HCT116 (cell line): ENCODE results near the gene CX3CR1. TPM values are rescaled to one million over a fixed set of nuclear protein-coding genes. Genes with fewer than 3 reads are reported as not detected.

Source experiments
- ATAC-seq: fragments of 200-7000 bp; cut with Tn5 transposase; 2 replicates; pipeline ENCODE4 v1.9.1; 2020; ENCODE audit warnings: mild to moderate bottlenecking, moderate library complexity
- BruUV-seq: library from RNA; stranded (reverse); fragments of 400-500 nt; replicated peaks from 2 replicates; lab custom pipeline; 2021; lab: Mats Ljungman, UMichigan
- CTCF ChIA-PET: fragments of 300-600 bp; sonication (Branson Sonifier 250); formaldehyde crosslinking; loops from one replicate; lab custom pipeline; 2021; ENCODE audit warnings: antibody characterized with exemption; lab: Charles Lee
- POLR2A ChIA-PET: fragments of 300-600, 350-600 bp; sonication (Branson Sonifier 250); formaldehyde crosslinking; loops from one replicate; lab custom pipeline; 2021; ENCODE audit warnings: antibody characterized with exemption; lab: Charles Lee
- RAD21 ChIA-PET, 2 experiments: fragments of 300-600 bp; sonication (Branson Sonifier 250); formaldehyde crosslinking; loops; one replicate each; lab custom pipeline; 2023; ENCODE audit warnings: low total read pairs in 2 of 2; ENCODE audit not compliant: uncharacterized antibody in 2 of 2, unreplicated experiment in 2 of 2, low non-redundant PET in 1 of 2; lab: Charles Lee
- DNase-seq: peaks from one replicate; pipeline ENCODE4 v3.0.0-alpha.2; 2010; ENCODE audit warnings: low read depth, low spot score
- H2AFZ ChIP-seq: fragments of 200-600 bp; shearing (Covaris generic), sonication (generic); 2 replicates; pipeline ENCODE4 v1.6.1; 2017; ENCODE audit warnings: low read depth, mixed run types, mixed read lengths, antibody characterized with exemption, low read length; ENCODE audit not compliant: poor library complexity, severe bottlenecking
- H3K27ac ChIP-seq: 2 replicates; pipeline ENCODE4 v1.5.1; 2012; ENCODE audit warnings: low read depth, low read length
- H3K27me3 ChIP-seq: fragments of 200-600 bp; sonication (generic); 2 replicates; pipeline ENCODE4 v1.6.1; 2016; ENCODE audit warnings: mixed run types, low read length, mixed read lengths; ENCODE audit not compliant: insufficient read depth
- H3K36me3 ChIP-seq, 2 experiments: fragments of 200-500 bp in 1 of 2; fragments of 200-600 bp in 1 of 2; sonication (Bioruptor generic) in 1 of 2; sonication (generic) in 1 of 2; 2 replicates each; pipeline versions ENCODE4 v1.5.1 to v1.6.1; 2014 to 2016; ENCODE audit warnings: low read length in 2 of 2, inconsistent platforms in 1 of 2, mixed read lengths in 1 of 2, mixed run types in 1 of 2; ENCODE audit not compliant: insufficient read depth in 2 of 2, control insufficient read depth in 1 of 2
- H3K4me1 ChIP-seq, 2 experiments: fragments of 200-600 bp in 1 of 2; sonication (generic) in 1 of 2; 2 replicates each; pipeline versions ENCODE4 v1.5.1 to v1.6.1; 2012 to 2017; ENCODE audit warnings: low read length in 2 of 2, inconsistent platforms in 1 of 2, mild to moderate bottlenecking in 1 of 2, mixed read lengths in 1 of 2, mixed run types in 1 of 2, moderate library complexity in 1 of 2; ENCODE audit not compliant: insufficient read depth in 2 of 2, control insufficient read depth in 1 of 2
- H3K4me2 ChIP-seq: fragments of 200-600 bp; sonication (generic); 2 replicates; pipeline ENCODE4 v1.6.1; 2017; ENCODE audit warnings: mixed run types, low read length, mixed read lengths
- H3K4me3 ChIP-seq, 2 experiments: fragments of 200-600 bp in 1 of 2; sonication (generic) in 1 of 2; replicated peaks in 1 of 2; 2 replicates each; pipeline ENCODE4 v1.5.1; 2011 to 2016; ENCODE audit warnings: low read length in 2 of 2, control low read depth in 1 of 2, low read depth in 1 of 2, mild to moderate bottlenecking in 1 of 2, mixed read lengths in 1 of 2, mixed run types in 1 of 2
- H3K79me2 ChIP-seq: fragments of 200-600 bp; sonication (generic); 2 replicates; pipeline ENCODE4 v1.6.1; 2017; ENCODE audit warnings: mild to moderate bottlenecking, mixed run types, low read length, moderate library complexity, mixed read lengths; ENCODE audit not compliant: insufficient read depth
- H3K9ac ChIP-seq: fragments of 200-600 bp; sonication (generic); 2 replicates; pipeline ENCODE4 v1.6.1; 2016; ENCODE audit warnings: low read length, mixed read lengths
- H3K9me2 ChIP-seq: fragments of 200-600 bp; sonication (generic), shearing (Covaris generic); 2 replicates; pipeline ENCODE4 v1.6.1; 2017; ENCODE audit warnings: mixed run types, mild to moderate bottlenecking, moderate library complexity; ENCODE audit not compliant: insufficient read depth
- H3K9me3 ChIP-seq, 2 experiments: fragments of 200-500 bp in 1 of 2; fragments of 200-600 bp in 1 of 2; sonication (Bioruptor generic) in 1 of 2; sonication (generic) in 1 of 2; 2 replicates each; pipeline ENCODE4 v1.6.1; 2014 to 2017; ENCODE audit warnings: low read length in 2 of 2, mixed read lengths in 2 of 2, inconsistent platforms in 1 of 2, low read depth in 1 of 2, mild to moderate bottlenecking in 1 of 2, mixed run types in 1 of 2, moderate library complexity in 1 of 2; ENCODE audit not compliant: control insufficient read depth in 1 of 2, insufficient read depth in 1 of 2
- H4K20me1 ChIP-seq: fragments of 200-600 bp; sonication (generic), shearing (Covaris generic); 2 replicates; pipeline ENCODE4 v1.6.1; 2017; ENCODE audit warnings: mixed run types, mild to moderate bottlenecking, moderate library complexity; ENCODE audit not compliant: insufficient read depth
- CBX3 ChIP-seq: IDR thresholded peaks from 2 replicates; pipeline ENCODE4 v1.6.1; 2012; ENCODE audit warnings: low read depth
- CEBPB ChIP-seq: IDR thresholded peaks from 2 replicates; pipeline ENCODE4 v1.6.1; 2012; ENCODE audit warnings: low read depth
- EGR1 ChIP-seq: IDR thresholded peaks from 2 replicates; pipeline ENCODE4 v1.6.1; 2012; ENCODE audit warnings: low read depth
- ELF1 ChIP-seq: IDR thresholded peaks from 2 replicates; pipeline ENCODE4 v1.6.1; 2012; ENCODE audit warnings: low read depth, borderline replicate concordance
- EZH2 ChIP-seq: fragments of 200-600 bp; sonication (generic); IDR thresholded peaks from 2 replicates; pipeline ENCODE4 v1.6.1; 2017; ENCODE audit warnings: antibody characterized with exemption, mixed run types
- FOSL1 ChIP-seq: IDR thresholded peaks from 2 replicates; pipeline ENCODE4 v1.6.1; 2012; ENCODE audit warnings: low read depth
- JUND ChIP-seq: IDR thresholded peaks from 2 replicates; pipeline ENCODE4 v1.6.1; 2012
- MAX ChIP-seq: IDR thresholded peaks from 2 replicates; pipeline ENCODE4 v1.6.1; 2012
- POLR2A ChIP-seq: IDR thresholded peaks from 2 replicates; pipeline ENCODE4 v1.7.0; 2011; ENCODE audit warnings: borderline replicate concordance; ENCODE audit not compliant: insufficient read depth, insufficient read length; ENCODE audit errors: extremely low read depth
- POLR2AphosphoS5 ChIP-seq: IDR thresholded peaks from 2 replicates; pipeline ENCODE4 v1.6.1; 2011; ENCODE audit warnings: mild to moderate bottlenecking, low read depth, low read length, moderate library complexity
- RAD21 ChIP-seq: IDR thresholded peaks from 2 replicates; pipeline ENCODE4 v1.6.1; 2012; ENCODE audit warnings: low read depth, mild to moderate bottlenecking
- SIN3A ChIP-seq: IDR thresholded peaks from 2 replicates; pipeline ENCODE4 v1.6.1; 2012; ENCODE audit warnings: low read depth
- SRF ChIP-seq: IDR thresholded peaks from 2 replicates; pipeline ENCODE4 v1.6.1; 2012; ENCODE audit warnings: low read depth
- YY1 ChIP-seq: IDR thresholded peaks from 2 replicates; pipeline ENCODE4 v1.6.1; 2011; ENCODE audit warnings: low read length, low read depth, moderate library complexity, mild to moderate bottlenecking; ENCODE audit not compliant: insufficient replicate concordance; ENCODE audit errors: extremely low read depth
- ZBTB33 ChIP-seq: IDR thresholded peaks from 2 replicates; pipeline ENCODE4 v1.6.1; 2011; ENCODE audit warnings: mild to moderate bottlenecking, low read length, moderate library complexity; ENCODE audit not compliant: insufficient replicate concordance; ENCODE audit errors: extremely low read depth
- ZFX ChIP-seq: fragments of 450-650 bp; IDR thresholded peaks from 2 replicates; pipeline ENCODE4 v1.6.1; 2017
- intact Hi-C: fragments of 100-400 bp; cut with micrococcal nuclease; formaldehyde crosslinking; loops from 2 replicates; pipeline ENCODE4 v1.10.0; 2022
- total RNA-seq: library from RNA; stranded (reverse); gene quantifications from one replicate; pipeline ENCODE4 v1.2.1, GENCODE V29; 2021; ENCODE audit not compliant: unreplicated experiment
- TF ChIP-seq, protein P1 (sequence below), 3 experiments: fragments of 200-600 bp in 1 of 3; sonication (generic) in 1 of 3; IDR thresholded peaks in 2 of 3; conservative IDR thresholded peaks in 1 of 3; 2 replicates each; pipeline ENCODE4 v1.5.1; 2012 to 2017; ENCODE audit warnings: low read depth in 2 of 3, low read length in 2 of 3, antibody characterized with exemption in 1 of 3, borderline replicate concordance in 1 of 3, control low read depth in 1 of 3, mild to moderate bottlenecking in 1 of 3, mixed read lengths in 1 of 3, mixed run types in 1 of 3, moderate library complexity in 1 of 3; ENCODE audit not compliant: insufficient read depth in 1 of 3
- TF ChIP-seq, protein P2 (sequence below): IDR thresholded peaks from 2 replicates; pipeline ENCODE4 v1.6.1; 2012; ENCODE audit warnings: low read depth

The CX3CR1 gene
- total RNA-seq, 1 experiment from 2014 or later, result 0.10 TPM

DNA sequence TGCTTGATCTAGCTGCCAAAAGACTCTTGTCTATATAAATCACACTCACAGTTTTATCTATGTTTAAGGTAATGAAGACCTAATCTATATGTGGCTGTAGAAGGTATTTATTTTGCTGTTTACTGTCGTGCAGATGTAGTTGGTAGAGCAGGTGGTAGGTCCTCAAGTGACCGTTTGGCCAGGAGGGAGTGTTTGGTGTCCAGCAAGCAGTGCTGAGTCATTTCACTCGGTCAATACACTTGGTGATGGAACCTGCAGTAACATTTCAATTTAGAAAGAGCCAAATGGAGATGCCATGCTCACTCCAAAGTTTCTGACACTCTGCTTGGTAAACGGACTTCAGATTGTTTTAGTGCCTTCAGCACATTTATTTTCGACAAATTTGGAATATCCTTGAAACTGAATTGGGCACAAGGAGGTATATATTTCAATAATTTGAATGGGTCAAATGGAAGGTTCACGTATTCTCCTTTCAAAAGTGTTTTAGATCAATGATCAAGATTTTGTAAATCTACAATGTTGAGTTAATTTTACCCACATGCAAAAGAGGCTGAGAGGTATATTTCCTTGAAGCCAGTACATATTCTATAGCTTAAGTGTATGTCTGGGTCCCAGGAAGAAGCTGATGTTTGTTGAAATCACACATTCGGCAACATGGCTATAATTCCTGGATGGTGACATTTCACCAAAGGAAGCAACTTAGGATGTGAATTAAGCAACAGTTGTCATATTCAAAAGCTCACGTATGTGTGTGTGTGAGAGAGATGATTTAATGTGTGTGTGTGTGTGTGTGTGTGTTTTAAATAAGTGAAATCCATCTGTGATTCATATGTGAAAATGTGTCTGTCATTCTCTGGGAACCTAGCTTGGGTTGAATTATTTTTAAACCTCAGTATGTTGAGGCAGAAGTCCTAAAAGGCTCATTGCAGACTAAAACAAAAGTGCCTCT, 7.7 kb upstream of the CX3CR1 start:
- ChIA-PET POLR2A (interaction anchor here (1.4 kb wide), 1 partner anchor 97 kb away, joined by 3 read pairs; no protein-coding TSS in a partner anchor), RAD21 (interaction anchor here (0.6 to 2.4 kb wide), 14 partner anchors 17 to 704 kb away, joined by 3 to 30 read pairs (median 4); partner anchors contain the start of genes GORASP1 (in 1 of the 2), TTC21A (in 1 of the 2) and XIRP1 (in 1 of the 2)), CTCF (interaction anchor here (0.6 to 8.2 kb wide), 30 partner anchors 8 to 642 kb away, joined by 3 to 184 read pairs (median 4); partner anchors contain the start of genes CX3CR1, GORASP1, TTC21A and XIRP1)
- Histone ChIP-seq H3K9ac (no peak overlapping the region), H3K36me3 (no peaks in the 10 kb centered on the region), H3K27ac (no peak overlapping the region), H3K9me3 (no peaks in the 10 kb centered on the region), H3K4me1 (peaks cover 0 to 7% of the 10 kb centered on the region in 2 experiments; a peak in 1 of 4 replicates), H3K79me2 (no peaks in the 10 kb centered on the region), H4K20me1 (no peaks in the 10 kb centered on the region), H3K4me3 (no peak overlapping the region), H2AFZ (no peak overlapping the region), H3K27me3 (no peaks in the 10 kb centered on the region), H3K9me2 (no peaks in the 10 kb centered on the region), H3K4me2 (no peak overlapping the region)
- TF ChIP-seq ZFX (no peak), ELF1 (no peak), SIN3A (no peak), MAX (no peak), ZBTB33 (no peak), YY1 (no peak), POLR2A (no peak), EZH2 (no peak), JUND (no peak), CEBPB (no peak), FOSL1 (no peak), EGR1 (no peak), CBX3 (no peak), RAD21 (no peak), SRF (no peak), POLR2AphosphoS5 (no peak)
- TF ChIP-seq, protein P1, sequence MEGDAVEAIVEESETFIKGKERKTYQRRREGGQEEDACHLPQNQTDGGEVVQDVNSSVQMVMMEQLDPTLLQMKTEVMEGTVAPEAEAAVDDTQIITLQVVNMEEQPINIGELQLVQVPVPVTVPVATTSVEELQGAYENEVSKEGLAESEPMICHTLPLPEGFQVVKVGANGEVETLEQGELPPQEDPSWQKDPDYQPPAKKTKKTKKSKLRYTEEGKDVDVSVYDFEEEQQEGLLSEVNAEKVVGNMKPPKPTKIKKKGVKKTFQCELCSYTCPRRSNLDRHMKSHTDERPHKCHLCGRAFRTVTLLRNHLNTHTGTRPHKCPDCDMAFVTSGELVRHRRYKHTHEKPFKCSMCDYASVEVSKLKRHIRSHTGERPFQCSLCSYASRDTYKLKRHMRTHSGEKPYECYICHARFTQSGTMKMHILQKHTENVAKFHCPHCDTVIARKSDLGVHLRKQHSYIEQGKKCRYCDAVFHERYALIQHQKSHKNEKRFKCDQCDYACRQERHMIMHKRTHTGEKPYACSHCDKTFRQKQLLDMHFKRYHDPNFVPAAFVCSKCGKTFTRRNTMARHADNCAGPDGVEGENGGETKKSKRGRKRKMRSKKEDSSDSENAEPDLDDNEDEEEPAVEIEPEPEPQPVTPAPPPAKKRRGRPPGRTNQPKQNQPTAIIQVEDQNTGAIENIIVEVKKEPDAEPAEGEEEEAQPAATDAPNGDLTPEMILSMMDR (IDR thresholded peaks at IDR 0.05 in 2 of 3, conservative IDR thresholded peaks at IDR 0.05 in 1 of 3; ENCODE audit: borderline replicate concordance in 1 of 3, insufficient read depth in 1 of 3, low read depth in 2 of 3, low read length in 2 of 3), result no peak
- TF ChIP-seq, protein P2, sequence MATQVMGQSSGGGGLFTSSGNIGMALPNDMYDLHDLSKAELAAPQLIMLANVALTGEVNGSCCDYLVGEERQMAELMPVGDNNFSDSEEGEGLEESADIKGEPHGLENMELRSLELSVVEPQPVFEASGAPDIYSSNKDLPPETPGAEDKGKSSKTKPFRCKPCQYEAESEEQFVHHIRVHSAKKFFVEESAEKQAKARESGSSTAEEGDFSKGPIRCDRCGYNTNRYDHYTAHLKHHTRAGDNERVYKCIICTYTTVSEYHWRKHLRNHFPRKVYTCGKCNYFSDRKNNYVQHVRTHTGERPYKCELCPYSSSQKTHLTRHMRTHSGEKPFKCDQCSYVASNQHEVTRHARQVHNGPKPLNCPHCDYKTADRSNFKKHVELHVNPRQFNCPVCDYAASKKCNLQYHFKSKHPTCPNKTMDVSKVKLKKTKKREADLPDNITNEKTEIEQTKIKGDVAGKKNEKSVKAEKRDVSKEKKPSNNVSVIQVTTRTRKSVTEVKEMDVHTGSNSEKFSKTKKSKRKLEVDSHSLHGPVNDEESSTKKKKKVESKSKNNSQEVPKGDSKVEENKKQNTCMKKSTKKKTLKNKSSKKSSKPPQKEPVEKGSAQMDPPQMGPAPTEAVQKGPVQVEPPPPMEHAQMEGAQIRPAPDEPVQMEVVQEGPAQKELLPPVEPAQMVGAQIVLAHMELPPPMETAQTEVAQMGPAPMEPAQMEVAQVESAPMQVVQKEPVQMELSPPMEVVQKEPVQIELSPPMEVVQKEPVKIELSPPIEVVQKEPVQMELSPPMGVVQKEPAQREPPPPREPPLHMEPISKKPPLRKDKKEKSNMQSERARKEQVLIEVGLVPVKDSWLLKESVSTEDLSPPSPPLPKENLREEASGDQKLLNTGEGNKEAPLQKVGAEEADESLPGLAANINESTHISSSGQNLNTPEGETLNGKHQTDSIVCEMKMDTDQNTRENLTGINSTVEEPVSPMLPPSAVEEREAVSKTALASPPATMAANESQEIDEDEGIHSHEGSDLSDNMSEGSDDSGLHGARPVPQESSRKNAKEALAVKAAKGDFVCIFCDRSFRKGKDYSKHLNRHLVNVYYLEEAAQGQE, result no peak
- ATAC-seq (no peak), DNase-seq (no peak)
- BruUV-seq, result no TSS peak
- intact Hi-C loops, result loop anchor here (1.0 to 2.0 kb wide), 5 partner anchors 79 to 257 kb away; no protein-coding TSS in a partner anchor
